ENCODE data around the gene TNRC6C. TPM values are rescaled to one million over a fixed set of nuclear protein-coding genes. Genes with fewer than 3 reads are reported as not detected.

TNRC6C gene
- total and polyA plus RNA-seq, 2 of the 13 experiments (the other 11 are each of a cell fraction or from before 2014, with no cell fraction given): 0.66 to 4.9 TPM

- 0 out of 2 replicates have a peak, but pooled peaks have one; percentile 11 for TF ChIP-seq ZNF709 (CRISPR knock-in tag; IDR thresholded peaks at IDR 0.05)
- TF ChIP-seq GMEB1 (CRISPR knock-in tag; IDR thresholded peaks at IDR 0.05; ENCODE audit: borderline replicate concordance): no peak
Measured at GRCh38 chr17:78126895-78127238, 168.4 kb downstream of the TNRC6C start (continued).

- BruUV-seq (replicated peaks): TSS peak; percentile 97
- POLR2A ChIA-PET: interaction anchor here (0.6 to 4.4 kb wide), 18 partner anchors 8 to 76 kb away, joined by 3 to 57 read pairs (median 5); partner anchors contain the start of genes AFMID, C17orf99 and TK1
- intact Hi-C loops (cut with micrococcal nuclease; ENCODE audit: unreplicated experiment): loop anchor here (5.0 kb wide), 1 partner anchor 40 kb away; the partner anchor contains the start of gene SYNGR2
- TF ChIP-seq DMAP1 (CRISPR knock-in tag; IDR thresholded peaks at IDR 0.05): peak; percentile 84
- no peak for TF ChIP-seq ZNF879 (CRISPR knock-in tag; IDR thresholded peaks at IDR 0.05)
- peak; percentile 87 for TF ChIP-seq ARNTL (CRISPR knock-in tag; IDR thresholded peaks at IDR 0.05)
- no peak for TF ChIP-seq ZNF567 (CRISPR knock-in tag; IDR thresholded peaks at IDR 0.05; ENCODE audit: borderline replicate concordance)
- TF ChIP-seq SOX5 (CRISPR knock-in tag; IDR thresholded peaks at IDR 0.05; ENCODE audit: borderline replicate concordance): peak; percentile 67
- no peak for TF ChIP-seq FLYWCH1 (CRISPR knock-in tag; IDR thresholded peaks at IDR 0.05)
- TF ChIP-seq ELF3 (CRISPR knock-in tag; IDR thresholded peaks at IDR 0.05): peak; percentile 98
- TF ChIP-seq RXRA (CRISPR knock-in tag; IDR thresholded peaks at IDR 0.05): peak; percentile 98
- TF ChIP-seq MXD3 (CRISPR knock-in tag; IDR thresholded peaks at IDR 0.05): peak; percentile 41; the same call in 1 of the 2 replicates
- TF ChIP-seq CTCF (CRISPR knock-in tag; IDR thresholded peaks at IDR 0.05): no peak
- TF ChIP-seq MED1 (CRISPR knock-in tag; IDR thresholded peaks at IDR 0.05): peak; percentile 94
- no peak for TF ChIP-seq NONO (IDR thresholded peaks at IDR 0.05)
- peak; percentile 83 for TF ChIP-seq NONO (CRISPR knock-in tag; conservative IDR thresholded peaks at IDR 0.05)
- TF ChIP-seq MXI1 (IDR thresholded peaks at IDR 0.05; ENCODE audit: borderline replicate concordance, low read depth, low read length): peak; percentile 85; the same call in 1 of the 3 replicates
- no peak for TF ChIP-seq ATAD3A (CRISPR knock-in tag; IDR thresholded peaks at IDR 0.05)
- 0 out of 2 replicates have a peak, but pooled peaks have one; percentile 2 for TF ChIP-seq ZNF766 (CRISPR knock-in tag; IDR thresholded peaks at IDR 0.05; ENCODE audit: borderline replicate concordance)
- no peak for TF ChIP-seq RBM39 (IDR thresholded peaks at IDR 0.05; ENCODE audit: low read depth, low read length, poor library complexity, severe bottlenecking)
- TF ChIP-seq ZNF33B (CRISPR knock-in tag; IDR thresholded peaks at IDR 0.05): no peak; the same call in 1 of the 2 replicates
- no peak for TF ChIP-seq SIN3B (IDR thresholded peaks at IDR 0.05; ENCODE audit: low read length)
- TF ChIP-seq ZNF343 (CRISPR knock-in tag; IDR thresholded peaks at IDR 0.05): no peak
Measured at GRCh38 chr17:78127239-78127887, 168.9 kb downstream of the TNRC6C start.

More at GRCh38 chr17:78127239-78127887, 168.9 kb downstream of the TNRC6C start:
- Histone ChIP-seq H3K4me1 (ENCODE audit: insufficient read depth, low read length) (peaks cover 49% of the 10 kb centered on the region), H3K27me3 (ENCODE audit: control insufficient read depth in 1 of 2, insufficient read depth in 2 of 2, low read length in 2 of 2) (no peaks in the 10 kb centered on the region), H3K36me3 (replicated peaks in 1 of 2; ENCODE audit: control insufficient read depth in 1 of 2, insufficient read depth in 2 of 2, low read length in 2 of 2) (peaks cover 26 to 37% of the 10 kb centered on the region in 2 experiments; a peak in 4 of 5 replicates), H3K79me2 (ENCODE audit: insufficient read depth, low read length) (peaks cover 19% of the 10 kb centered on the region), H3K9me3 (ENCODE audit: low read length) (no peaks in the 10 kb centered on the region), H3K4me3 (replicated peaks in 1 of 3; ENCODE audit: insufficient read depth in 1 of 3, low read depth in 2 of 3, low read length in 3 of 3) (peak overlapping the region; percentile 67 to 95 (median 86)), H2AFZ (ENCODE audit: low read length) (no peak overlapping the region), H3K4me2 (ENCODE audit: low read depth, low read length) (peak overlapping the region; percentile 90), H3K9ac (ENCODE audit: insufficient read depth, low read depth, low read length) (peak overlapping the region; percentile 90), H4K20me1 (ENCODE audit: insufficient read depth, low read length) (peaks cover 8% of the 10 kb centered on the region; the same call in 1 of the 2 replicates), H3K27ac (ENCODE audit: extremely low read length, insufficient read depth, low read length) (peak overlapping the region; percentile 91)
- ATAC-seq (peak; percentile 62), FAIRE-seq (peak; percentile 96), DNase-seq (ENCODE audit: low spot score) (peak; percentile 93)
- CTCF ChIA-PET (ENCODE audit: low intra/inter-chr PET ratio, low total read pairs): no interaction called here
- under 1% methylated on average over 14 of the region's 25 CpGs for WGBS (ENCODE audit: low lambda C conversion rate)
- in situ Hi-C loops (cut with HindIII; ENCODE audit: extremely low pct_ligation_motif_present, low pct_unique_long_range_greater_than_20kb): no loop called here
